Measurements from ENCODE around the gene SLC13A3. TPM values are rescaled to one million over a fixed set of nuclear protein-coding genes. Genes with fewer than 3 reads are reported as not detected.

SLC13A3 gene
- total RNA-seq, 3 donors from 2014 or later (not counting 1 experiment from before 2014, with no cell fraction given) = 0.63 TPM; not detected in 1

GRCh38 chr20:46600286-46600752, 50.9 kb downstream of the SLC13A3 start:
- intact Hi-C loops (cut with micrococcal nuclease) = no loop called here
- Mint-ChIP-seq H3K36me3 (no peaks in the 10 kb centered on the region), H3K4me1 (peaks cover 0 to 6% of the 10 kb centered on the region in 2 donors), H3K27me3 (ENCODE audit: low read depth in 2 of 2) (peaks cover 10 to 15% of the 10 kb centered on the region in 2 donors), H3K27ac (no peak overlapping the region), H3K4me3 (no peak overlapping the region), H3K9me3 (no peaks in the 10 kb centered on the region)
- DNase-seq (no peak), ATAC-seq (no peak)
- WGBS (ENCODE audit: insufficient coverage) = 83% methylated on average over 1 of the region's 1 CpG
- no peak overlapping the region for H3K27ac ChIP-seq (ENCODE audit: low read length)
- H3K4me1 ChIP-seq (ENCODE audit: control insufficient read depth, insufficient read depth, low read length) = no peaks in the 10 kb centered on the region
- H3K4me3 ChIP-seq (ENCODE audit: low read length) = no peak overlapping the region
- TF ChIP-seq CTCF (IDR thresholded peaks at IDR 0.05) = no peak
- H3K27me3 ChIP-seq (ENCODE audit: control insufficient read depth, insufficient read depth, low read length) = no peaks in the 10 kb centered on the region
- no peaks in the 10 kb centered on the region for H3K9me3 ChIP-seq (ENCODE audit: control insufficient read depth, insufficient read depth, low read length)
- H3K36me3 ChIP-seq (ENCODE audit: control insufficient read depth, insufficient read depth, low read length) = no peaks in the 10 kb centered on the region

GRCh38 chr20:46599227-46599987, 51.9 kb downstream of the SLC13A3 start:
- WGBS (ENCODE audit: insufficient coverage) = 88% methylated on average over 8 of the region's 8 CpGs

GRCh38 chr20:46595933-46596332, 55.3 kb downstream of the SLC13A3 start:
- no peak for TF ChIP-seq CTCF (IDR thresholded peaks at IDR 0.05)
- Histone ChIP-seq H3K9me3 (ENCODE audit: control insufficient read depth, insufficient read depth, low read length) (no peaks in the 10 kb centered on the region), H3K4me3 (ENCODE audit: low read length) (no peak overlapping the region), H3K27ac (ENCODE audit: low read length) (no peak overlapping the region), H3K4me1 (ENCODE audit: control insufficient read depth, insufficient read depth, low read length) (no peaks in the 10 kb centered on the region), H3K36me3 (ENCODE audit: control insufficient read depth, insufficient read depth, low read length) (no peaks in the 10 kb centered on the region), H3K27me3 (ENCODE audit: control insufficient read depth, insufficient read depth, low read length) (no peaks in the 10 kb centered on the region)
- H3K9me3 Mint-ChIP-seq = no peaks in the 10 kb centered on the region
- ATAC-seq (no peak), DNase-seq (no peak)
- 83% methylated on average over 8 of the region's 8 CpGs for WGBS (ENCODE audit: insufficient coverage)
- no peak overlapping the region for H3K4me3 Mint-ChIP-seq
- no peaks in the 10 kb centered on the region for H3K36me3 Mint-ChIP-seq
- H3K27me3 Mint-ChIP-seq (ENCODE audit: low read depth in 2 of 2) = peaks cover 5 to 16% of the 10 kb centered on the region in 2 donors
- H3K27ac Mint-ChIP-seq = no peak overlapping the region
- H3K4me1 Mint-ChIP-seq = no peaks in the 10 kb centered on the region
- intact Hi-C loops (cut with micrococcal nuclease) = no loop called here

More at GRCh38 chr20:46599227-46599987, 51.9 kb downstream of the SLC13A3 start:
- Histone ChIP-seq H3K27ac (ENCODE audit: low read length) (no peak overlapping the region), H3K4me3 (ENCODE audit: low read length) (no peak overlapping the region), H3K4me1 (ENCODE audit: control insufficient read depth, insufficient read depth, low read length) (no peaks in the 10 kb centered on the region), H3K9me3 (ENCODE audit: control insufficient read depth, insufficient read depth, low read length) (no peaks in the 10 kb centered on the region), H3K36me3 (ENCODE audit: control insufficient read depth, insufficient read depth, low read length) (no peaks in the 10 kb centered on the region), H3K27me3 (ENCODE audit: control insufficient read depth, insufficient read depth, low read length) (no peaks in the 10 kb centered on the region)
- Mint-ChIP-seq H3K27me3 (ENCODE audit: low read depth in 2 of 2) (peaks cover 10 to 16% of the 10 kb centered on the region in 2 donors), H3K36me3 (no peaks in the 10 kb centered on the region), H3K27ac (no peak overlapping the region), H3K9me3 (no peaks in the 10 kb centered on the region), H3K4me3 (no peak overlapping the region), H3K4me1 (peaks cover 0 to 6% of the 10 kb centered on the region in 2 donors)
- TF ChIP-seq CTCF (IDR thresholded peaks at IDR 0.05) = no peak
- intact Hi-C loops (cut with micrococcal nuclease) = no loop called here
- DNase-seq (no peak), ATAC-seq (no peak)

Measured in natural killer cell (primary cell).